Endothelial cell of umbilical vein (primary cell): ENCODE data around the gene WASF3.

Source experiments
- CTCF ChIP-seq, 2 donors: IDR thresholded peaks; 1 replicate in 1 of 2; 2 replicates in 1 of 2; pipeline ENCODE4 v1.5.1; 2011; ENCODE audit warnings: low read length in 2 of 2, mild to moderate bottlenecking in 2 of 2, moderate library complexity in 2 of 2, control low read depth in 1 of 2, inconsistent platforms in 1 of 2, low read depth in 1 of 2; ENCODE audit not compliant: insufficient read depth in 1 of 2; ENCODE audit errors: extremely low read depth in 1 of 2
- EZH2 ChIP-seq: IDR thresholded peaks from 2 replicates; pipeline ENCODE4 v1.6.1; 2012; ENCODE audit warnings: borderline replicate concordance, low read depth, mild to moderate bottlenecking, moderate library complexity, low read length, inconsistent platforms; ENCODE audit not compliant: severe bottlenecking
- MAX ChIP-seq: IDR thresholded peaks from 2 replicates; pipeline ENCODE4 v1.6.1; 2011; ENCODE audit not compliant: insufficient read depth, insufficient read length
- MYC ChIP-seq: IDR thresholded peaks from one replicate; pipeline ENCODE4 v1.6.1; 2011; ENCODE audit warnings: mild to moderate bottlenecking, low read depth, low read length
- POLR2A ChIP-seq: IDR thresholded peaks from 2 replicates; pipeline ENCODE4 v1.6.1; 2012; ENCODE audit warnings: low read depth, mild to moderate bottlenecking, control low read depth, low read length
- POLR2AphosphoS5 ChIP-seq: IDR thresholded peaks from 2 replicates; pipeline ENCODE4 v1.6.1; 2012; ENCODE audit warnings: low read depth, mild to moderate bottlenecking, control low read depth, low read length, moderate library complexity; ENCODE audit not compliant: insufficient read depth

- no peak for TF ChIP-seq CTCF (IDR thresholded peaks at IDR 0.05; ENCODE audit: extremely low read depth in 1 of 2, insufficient read depth in 1 of 2, low read depth in 1 of 2, low read length in 2 of 2)
- TF ChIP-seq POLR2A: no peak
- TF ChIP-seq MYC: no peak
- TF ChIP-seq POLR2AphosphoS5: no peak
- no peak for TF ChIP-seq MAX
- no peak for TF ChIP-seq EZH2
Observed at GRCh38 chr13:26718872-26719271, 161.4 kb downstream of the WASF3 start.
